IPS-18c (cell line): ENCODE results near the gene ZNF534.
A peak's percentile ranks its signal among the peaks of the same experiment; 100 is the strongest.
"Not testable (repeated sequence)": the region's sequence is repeated elsewhere in the genome, so short reads cannot be mapped to it uniquely, and the experiment has no call there.

Experiments
- H3K4me3 ChIP-seq: 2 replicates; pipeline ENCODE4 v1.7.0; 2013; ENCODE audit warnings: low read depth, mild to moderate bottlenecking, low read length, moderate library complexity; ENCODE audit not compliant: insufficient read depth
- H3K9me3 ChIP-seq: one replicate; pipeline ENCODE4 v1.6.1; 2013; ENCODE audit warnings: mild to moderate bottlenecking, low read length, moderate library complexity; ENCODE audit not compliant: control insufficient read depth, insufficient read depth

The ZNF534 gene

DNA sequence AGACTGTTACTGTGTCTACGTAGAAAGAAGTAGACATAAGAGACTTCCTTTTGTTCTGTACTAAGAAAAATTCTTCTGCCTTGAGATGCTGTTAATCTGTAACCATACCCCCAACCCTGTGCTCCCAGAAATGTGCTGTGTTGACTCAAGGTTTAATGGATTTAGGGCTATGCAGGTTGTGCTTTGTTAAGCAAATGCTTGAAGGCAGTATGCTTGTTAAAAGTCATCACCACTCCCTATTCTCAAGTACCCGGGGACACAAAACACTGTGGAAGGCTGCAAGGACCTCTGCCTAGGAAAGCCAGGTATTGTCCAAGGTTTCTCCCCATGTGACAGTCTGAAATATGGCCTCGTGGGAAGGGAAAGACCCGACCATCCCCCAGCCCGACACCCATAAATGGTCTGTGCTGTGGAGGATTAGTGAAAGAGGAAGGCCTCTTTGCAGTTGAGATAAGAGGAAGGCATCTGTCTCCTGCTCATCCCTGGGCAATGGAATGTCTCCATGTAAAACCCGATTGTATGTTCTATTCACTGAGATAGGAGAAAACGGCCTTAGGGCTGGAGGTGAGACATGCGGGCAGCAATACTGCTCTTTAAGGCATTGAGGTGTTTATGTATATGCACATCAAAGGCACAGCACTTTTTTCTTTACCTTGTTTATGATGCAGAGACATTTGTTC is 56.8 kb downstream of the ZNF534 start:
- not testable (repeated sequence) for H3K4me3 ChIP-seq
- H3K9me3 ChIP-seq = peaks cover 12% of the 10 kb centered on the region

DNA sequence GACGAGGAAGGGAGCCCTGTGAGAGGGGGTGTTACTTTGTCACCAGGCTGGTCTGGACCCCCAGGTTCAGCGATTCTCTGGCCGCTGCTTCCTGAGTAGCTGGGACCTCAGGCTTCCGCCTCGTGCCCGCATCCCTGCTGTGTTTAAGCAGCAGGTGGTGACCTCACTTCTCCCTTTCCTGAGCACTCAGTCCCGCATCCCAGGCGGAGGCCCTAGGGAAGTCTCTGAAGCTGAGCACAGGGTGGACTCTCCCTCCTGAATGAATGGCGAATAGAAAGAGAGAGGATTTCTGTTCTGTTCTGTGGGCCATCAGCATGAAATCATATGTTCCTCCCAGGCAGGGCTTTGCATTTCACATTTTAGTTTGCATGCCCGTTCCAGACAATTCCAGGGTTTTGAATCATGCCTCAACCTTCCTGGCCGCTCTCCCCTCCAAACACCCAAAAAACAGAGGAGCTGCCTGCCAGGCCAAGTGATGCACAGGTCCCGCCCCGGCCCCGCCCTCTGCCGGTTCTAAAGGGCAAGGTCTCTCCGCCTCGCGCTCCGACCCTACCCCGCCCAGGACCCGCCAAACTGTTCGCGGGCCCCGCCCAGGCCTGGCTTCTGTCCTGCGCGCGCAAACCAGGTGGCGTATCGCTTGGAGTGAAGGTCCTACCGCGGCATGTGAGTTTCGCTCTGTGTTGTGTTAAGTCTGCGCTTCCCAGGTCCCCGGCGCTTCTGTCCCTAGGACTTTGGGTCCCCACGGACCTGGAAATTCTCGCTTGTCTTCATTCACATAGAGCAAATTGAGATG is 63.4 kb downstream of the ZNF534 start:
- Histone ChIP-seq H3K9me3 (no peaks in the 10 kb centered on the region), H3K4me3 (peak overlapping the region; percentile 42; the same call in 1 of the 2 replicates)

DNA sequence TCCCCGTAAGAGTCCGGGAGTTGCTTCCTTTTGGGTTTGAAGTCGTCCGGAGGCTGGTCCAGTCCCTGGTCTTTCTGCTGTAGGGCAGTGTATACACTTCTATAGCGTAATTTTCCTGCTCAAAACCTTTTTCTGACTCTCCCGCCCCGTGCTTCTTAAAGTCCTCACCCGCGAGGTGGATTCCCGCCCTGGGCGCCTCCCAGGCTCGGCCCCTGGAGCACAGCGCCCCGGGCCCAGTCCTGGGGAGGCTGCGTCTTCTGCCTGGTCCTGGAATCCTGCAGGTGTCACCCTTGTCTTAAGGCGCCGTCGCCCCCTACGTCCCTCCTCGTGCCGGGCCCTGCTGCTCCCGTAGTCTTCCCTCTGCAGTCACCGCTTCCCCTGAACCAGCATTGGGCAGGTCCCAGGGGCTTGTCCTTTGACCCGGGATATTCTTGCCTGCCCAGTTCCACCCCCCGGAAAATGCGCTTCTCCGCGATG is 64.1 kb downstream of the ZNF534 start:
- H3K4me3 ChIP-seq = peak overlapping the region; percentile 42
- H3K9me3 ChIP-seq = no peaks in the 10 kb centered on the region

- no peak overlapping the region for H3K4me3 ChIP-seq
- no peaks in the 10 kb centered on the region for H3K9me3 ChIP-seq
Observed at GRCh38 chr19:52494518-52494917, 65.6 kb downstream of the ZNF534 start.

DNA sequence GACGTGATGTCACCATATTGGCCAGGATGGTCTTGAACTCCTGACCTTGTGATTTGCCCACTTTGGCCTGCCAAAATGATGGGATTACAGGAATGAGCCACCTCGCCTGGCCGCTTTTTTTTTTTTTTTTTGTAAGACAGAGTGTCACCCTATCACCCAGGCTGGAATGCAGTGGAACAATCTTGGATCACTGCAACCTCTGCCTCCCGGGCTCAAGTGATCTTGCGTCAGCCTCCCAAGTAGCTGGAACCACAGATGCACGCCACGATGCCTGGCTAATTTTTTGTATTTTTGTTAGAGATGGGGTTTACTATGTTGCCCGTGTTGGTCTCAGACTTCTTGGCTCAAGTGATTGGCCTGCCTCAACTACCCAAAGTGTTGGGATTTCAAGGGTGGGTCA is 69.6 kb downstream of the ZNF534 start:
- H3K9me3 ChIP-seq = no peaks in the 10 kb centered on the region
- H3K4me3 ChIP-seq = no peak overlapping the region

DNA sequence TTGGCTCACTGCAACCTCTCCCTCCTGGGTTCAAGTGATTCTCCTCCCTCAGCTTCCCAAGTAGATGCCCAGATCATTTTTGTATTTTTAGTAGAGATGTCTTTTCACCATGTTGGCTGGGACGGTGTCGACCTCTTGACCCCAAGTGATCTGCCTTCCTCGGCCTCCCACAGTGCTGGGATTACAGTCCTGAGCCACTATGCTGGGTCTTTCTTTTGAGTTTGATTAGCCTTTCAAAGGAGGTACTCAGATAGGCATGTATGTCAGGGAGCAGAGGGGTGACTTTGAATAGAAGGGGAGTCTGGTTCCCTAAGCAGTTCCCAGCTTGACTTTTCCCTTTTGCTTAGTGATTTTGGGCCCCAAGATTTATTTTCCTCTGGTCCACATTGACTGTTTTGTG is 71.5 kb downstream of the ZNF534 start:
- not testable (repeated sequence) for H3K4me3 ChIP-seq, H3K9me3 ChIP-seq

DNA sequence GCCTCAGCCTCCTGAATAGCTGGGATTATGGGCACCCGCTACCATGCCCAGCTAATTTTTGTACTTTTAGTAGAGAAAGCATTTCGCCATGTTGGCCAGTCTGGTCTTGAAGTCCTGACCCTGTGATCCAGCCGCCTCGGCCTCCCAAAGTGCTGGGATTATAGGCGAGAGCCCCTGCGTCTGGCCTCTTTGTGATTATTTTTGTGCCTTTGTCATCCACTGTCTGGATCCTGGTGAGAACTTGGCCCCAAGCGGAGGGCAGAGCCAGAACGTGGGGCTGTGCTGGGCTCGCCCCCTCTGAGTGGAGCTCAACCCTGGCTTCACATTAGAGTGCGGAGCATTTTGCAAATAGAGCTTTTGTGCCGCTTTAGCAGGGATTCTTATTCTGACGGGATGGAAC is 72.0 kb downstream of the ZNF534 start:
- not testable (repeated sequence) for H3K9me3 ChIP-seq, H3K4me3 ChIP-seq
